ENCODE measurements around the gene MAPK8IP3.
"Not testable (repeated sequence)": the region's sequence is repeated elsewhere in the genome, so short reads cannot be mapped to it uniquely, and the experiment has no call there.

Gene MAPK8IP3

GRCh38 chr16:1790261-1790610, 84.2 kb downstream of the MAPK8IP3 start:
- no peak for DNase-seq

GRCh38 chr16:1790611-1791255, 84.7 kb downstream of the MAPK8IP3 start:
- no peak for DNase-seq

GRCh38 chr16:1791256-1791942, 85.4 kb downstream of the MAPK8IP3 start:
- DNase-seq = no peak

GRCh38 chr16:1791943-1792812, 86.2 kb downstream of the MAPK8IP3 start:
- no peak for DNase-seq

DNA sequence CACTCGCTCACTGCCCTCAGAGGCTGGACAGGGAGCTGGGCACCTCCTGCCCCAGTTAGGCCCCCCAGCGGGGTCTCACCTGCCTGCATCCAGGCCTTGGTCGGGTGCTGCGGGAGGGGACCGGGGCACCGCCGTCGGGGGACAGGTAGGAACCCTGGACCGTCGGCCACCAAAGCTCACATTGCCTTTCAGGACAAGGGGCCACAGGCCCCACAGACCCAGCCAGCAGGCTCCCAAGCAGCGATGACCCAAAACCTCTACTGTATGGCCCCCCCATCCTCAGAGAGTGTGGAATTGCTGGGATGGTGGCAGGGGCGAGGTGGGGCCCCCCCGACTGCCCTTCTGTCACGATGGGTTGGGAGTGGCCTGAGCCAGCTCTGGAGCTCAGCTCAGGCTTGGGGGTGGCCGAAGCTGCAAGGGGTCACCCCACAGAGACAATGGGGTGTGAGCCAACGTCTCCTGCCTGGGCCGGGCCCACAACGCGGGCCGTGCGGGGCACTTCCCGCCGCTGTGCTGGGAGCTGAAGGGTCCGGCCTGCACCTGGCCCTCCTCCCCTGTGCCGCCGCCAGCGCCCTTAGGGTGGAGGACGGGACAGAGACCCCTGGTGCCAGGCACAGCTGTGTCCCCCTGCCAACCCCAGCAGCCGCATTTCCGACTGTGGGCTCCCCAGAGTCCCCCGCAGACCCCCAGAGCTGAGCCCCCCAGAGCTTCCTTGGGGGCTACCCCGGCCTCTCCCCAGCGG, 87.0 kb downstream of the MAPK8IP3 start:
- DNase-seq = no peak

- no peak for DNase-seq
These were observed 87.7 kb downstream of the MAPK8IP3 start, which contains the start of gene IGFALS for GRCh38 chr16:1793578-1794220. IGFALS (minus strand) TSS chr16:1793705; CDS start chr16:1793652, 53 bp downstream.

DNA sequence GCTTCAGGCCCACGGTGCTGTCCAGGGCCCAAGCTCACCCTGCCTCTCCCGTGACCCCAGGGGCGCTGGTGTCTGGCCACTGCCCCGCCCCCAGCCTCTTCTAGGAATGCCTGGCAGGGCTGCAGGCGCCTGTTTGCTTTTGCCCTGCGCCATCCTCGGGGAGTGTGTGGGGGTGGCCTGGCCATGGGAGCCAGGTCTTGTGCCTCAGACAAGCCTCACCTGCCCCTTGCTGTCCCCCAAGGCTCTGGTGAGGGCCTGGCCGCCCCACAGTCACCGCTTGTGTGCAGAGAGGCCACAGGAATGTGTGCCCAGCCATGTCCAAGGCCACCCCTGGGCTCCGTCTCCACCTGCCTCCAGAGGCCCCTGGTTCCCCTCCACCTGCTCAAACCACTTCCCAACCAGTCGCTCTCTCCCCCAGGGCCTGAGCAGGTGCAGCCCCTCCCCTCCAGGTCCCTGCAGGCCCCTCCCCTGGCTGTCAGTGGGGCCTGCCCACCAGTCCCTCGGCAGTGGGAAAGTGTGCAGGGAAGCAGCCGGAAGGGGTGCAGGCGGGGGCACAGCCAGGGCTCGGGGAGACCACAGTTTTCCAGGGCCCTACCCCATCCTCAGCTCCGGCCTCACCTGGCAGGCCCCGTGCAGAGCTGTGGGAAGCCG, 88.4 kb downstream of the MAPK8IP3 start:
- DNase-seq = no peak

DNA sequence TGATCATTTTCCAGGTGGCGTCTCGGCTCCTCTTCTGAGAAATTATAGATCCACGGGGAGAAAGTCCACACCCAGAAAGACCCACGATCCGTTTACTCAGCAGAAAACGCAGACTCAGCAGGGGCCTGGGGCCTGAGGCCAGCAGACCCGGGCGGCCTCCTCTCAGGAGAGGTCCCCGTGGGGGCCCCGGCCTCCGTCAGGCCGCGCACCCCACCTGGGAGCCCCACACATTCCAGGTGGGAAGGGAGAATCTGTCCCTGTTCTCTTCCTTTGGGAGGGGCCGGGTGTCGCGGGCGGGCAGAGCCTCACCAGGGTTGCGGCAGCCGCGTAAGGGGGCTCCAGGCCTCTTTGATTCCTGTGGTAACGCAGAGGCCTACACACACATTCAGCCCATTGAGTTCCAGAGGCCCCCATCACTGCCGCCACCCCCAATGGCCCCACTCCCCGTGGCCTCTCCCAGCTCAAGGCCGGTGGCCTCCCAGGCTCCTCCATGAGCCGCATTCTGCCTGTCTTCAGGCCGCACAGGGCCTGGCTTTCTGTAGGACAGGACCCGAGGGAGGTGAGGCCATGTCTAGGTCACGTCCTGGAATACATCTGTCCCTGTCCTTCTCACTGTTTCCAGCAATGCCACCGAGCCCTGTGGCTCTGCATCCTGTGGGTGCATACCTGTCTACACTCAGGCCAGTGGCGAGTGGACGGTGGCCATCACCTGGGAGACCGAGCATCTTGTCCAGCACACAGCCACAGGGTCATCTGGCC, 89.1 kb downstream of the MAPK8IP3 start:
- DNase-seq = no peak

- not testable (repeated sequence) for DNase-seq
These were observed 93.3 kb downstream of the MAPK8IP3 start for GRCh38 chr16:1799263-1799662.

- DNase-seq = no peak
These were observed 94.7 kb downstream of the MAPK8IP3 start for GRCh38 chr16:1800701-1801100.

- no peak for DNase-seq
These were observed 101.6 kb downstream of the MAPK8IP3 start for GRCh38 chr16:1807626-1808025.

GRCh38 chr16:1808691-1809090, 102.7 kb downstream of the MAPK8IP3 start:
- DNase-seq = no peak

- DNase-seq = no peak
These were observed 103.3 kb downstream of the MAPK8IP3 start for GRCh38 chr16:1809281-1809801.

DNA sequence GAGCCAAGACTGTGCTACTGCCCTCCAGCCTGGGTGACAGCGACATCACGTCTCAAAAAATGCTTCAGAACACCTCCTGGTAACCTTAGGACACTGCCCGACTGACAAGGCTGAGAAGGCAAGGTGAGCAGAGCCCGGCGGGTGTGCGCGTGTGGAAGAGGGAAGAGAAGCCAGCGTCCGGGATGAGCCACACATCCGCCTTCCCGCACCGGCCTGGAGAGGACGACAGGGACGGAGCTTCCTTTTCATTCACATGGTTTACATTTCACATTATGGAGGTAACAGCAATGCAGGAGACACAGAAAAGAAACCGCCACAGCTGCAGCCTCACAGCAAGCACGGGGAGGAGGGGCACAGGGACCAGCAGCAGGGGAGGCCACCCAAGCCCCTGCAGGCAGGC, 104.1 kb downstream of the MAPK8IP3 start:
- no peak for DNase-seq

DNA sequence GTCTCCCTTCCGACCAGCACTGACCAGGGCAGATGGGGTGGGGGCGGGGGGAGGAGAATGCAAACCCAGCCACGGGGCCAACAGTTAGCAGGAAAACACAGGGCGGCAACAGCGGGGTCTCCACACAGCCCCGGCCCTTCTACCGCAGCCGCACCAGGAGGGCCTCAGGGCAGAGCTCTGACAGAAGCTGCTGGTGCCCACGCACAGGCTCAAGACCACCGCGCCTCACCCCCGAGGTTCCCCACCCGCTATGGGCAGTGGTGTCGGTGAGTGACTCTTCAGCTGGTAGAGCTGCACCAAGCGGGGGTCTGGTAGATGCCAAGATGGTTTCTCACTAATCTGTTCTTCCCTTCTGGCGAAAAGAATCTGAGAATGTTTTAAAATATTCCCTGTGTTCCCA, 104.5 kb downstream of the MAPK8IP3 start:
- DNase-seq = no peak

DNA sequence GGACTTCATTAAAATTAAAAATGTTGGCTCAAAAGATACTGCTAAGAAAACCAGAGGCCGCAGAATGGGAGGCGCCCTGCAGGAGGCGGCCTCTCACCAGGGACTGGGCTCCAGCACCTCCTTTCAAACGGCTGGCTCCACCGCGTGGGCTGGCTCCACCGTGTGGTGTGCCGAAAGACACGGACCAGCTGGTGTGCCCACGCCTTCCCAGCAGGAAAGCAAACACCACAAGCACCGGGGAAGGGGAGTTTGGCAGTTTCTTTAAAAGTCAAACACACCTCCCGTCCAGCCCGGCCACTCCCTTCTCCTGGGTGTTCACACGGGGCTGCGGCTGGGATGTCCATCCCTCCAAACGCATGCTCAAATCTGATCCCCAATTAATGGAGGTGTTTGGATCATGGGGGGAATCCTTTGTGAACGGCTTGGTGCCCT, 106.8 kb downstream of the MAPK8IP3 start:
- peak; percentile 68 for DNase-seq

DNA sequence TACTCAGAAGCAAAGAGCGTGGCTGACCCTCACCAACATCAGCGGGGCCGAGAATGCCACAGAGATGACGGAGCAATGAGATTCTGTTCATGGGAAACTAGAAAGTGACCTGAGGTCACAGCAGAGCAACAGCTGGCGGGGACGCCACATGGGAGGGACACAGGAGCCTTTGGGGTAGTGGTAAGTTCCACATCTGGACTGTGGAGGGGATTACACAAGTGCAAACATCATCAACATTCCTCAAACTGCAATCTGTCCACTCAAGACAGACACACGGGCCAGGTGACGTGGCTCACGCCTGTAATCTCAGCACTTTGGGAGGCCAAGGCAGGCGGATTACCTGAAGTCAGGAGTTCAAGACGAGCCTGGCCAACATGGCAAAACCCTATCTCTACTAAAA, 109.5 kb downstream of the MAPK8IP3 start:
- no peak for DNase-seq

DNA sequence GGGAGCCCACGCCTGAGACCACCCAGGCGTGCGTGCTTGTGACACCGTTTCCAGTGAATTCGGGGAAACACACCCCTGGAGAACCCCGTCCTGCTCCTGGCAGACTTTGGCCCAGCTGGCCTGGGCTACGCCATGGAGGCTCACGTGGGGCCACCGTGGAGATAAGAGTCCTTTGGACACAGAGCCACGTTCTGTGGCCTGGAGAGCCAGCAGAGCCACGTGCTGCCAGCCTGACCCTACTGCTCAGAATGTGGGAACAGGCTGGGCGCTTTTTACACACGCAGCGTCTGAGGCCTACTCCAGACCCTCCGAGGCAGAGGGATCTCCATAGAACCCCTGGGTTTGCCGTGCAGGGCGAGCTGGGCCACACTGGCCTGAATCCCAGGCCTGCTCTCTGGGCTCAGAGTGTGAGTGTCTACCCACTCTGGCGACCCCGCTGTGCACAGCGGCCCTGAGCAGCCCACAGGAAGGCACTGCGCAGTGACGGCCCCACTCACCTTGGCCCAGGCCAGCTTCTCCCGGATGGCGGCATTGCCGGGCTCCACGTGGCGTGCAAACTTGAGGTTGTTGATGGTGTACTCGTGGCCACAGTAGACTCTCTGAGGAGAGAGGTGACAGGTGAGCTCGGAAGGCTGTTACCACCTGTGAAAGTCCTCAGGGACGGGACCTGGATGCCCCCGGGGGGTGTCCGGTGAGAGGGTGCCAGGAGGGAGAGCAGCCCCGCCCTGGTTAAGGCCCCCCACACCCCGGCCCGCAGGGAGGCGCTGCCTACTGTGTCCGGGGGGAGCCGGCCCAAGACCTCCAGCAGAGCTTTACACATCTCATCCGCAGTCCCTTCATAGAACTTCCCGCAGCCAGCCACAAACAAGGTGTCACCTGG, 110.6 kb downstream of the MAPK8IP3 start:
- no peak for DNase-seq

DNA sequence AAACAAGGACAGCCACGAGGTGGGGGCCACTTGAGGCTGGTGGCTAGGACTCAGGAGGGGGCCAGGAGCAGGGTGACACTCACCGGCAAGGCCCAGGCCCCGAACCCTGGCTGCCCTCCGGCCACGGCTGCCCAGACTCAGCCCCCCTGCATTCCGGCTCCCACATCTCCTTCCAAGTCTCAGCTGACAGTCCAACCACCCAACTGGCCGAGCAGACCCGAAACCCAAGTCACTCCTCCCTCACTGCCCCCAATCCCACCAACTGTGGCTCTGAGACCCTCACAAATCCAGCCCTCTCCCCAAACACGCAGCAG, 111.2 kb downstream of the MAPK8IP3 start:
- no peak for DNase-seq

DNA sequence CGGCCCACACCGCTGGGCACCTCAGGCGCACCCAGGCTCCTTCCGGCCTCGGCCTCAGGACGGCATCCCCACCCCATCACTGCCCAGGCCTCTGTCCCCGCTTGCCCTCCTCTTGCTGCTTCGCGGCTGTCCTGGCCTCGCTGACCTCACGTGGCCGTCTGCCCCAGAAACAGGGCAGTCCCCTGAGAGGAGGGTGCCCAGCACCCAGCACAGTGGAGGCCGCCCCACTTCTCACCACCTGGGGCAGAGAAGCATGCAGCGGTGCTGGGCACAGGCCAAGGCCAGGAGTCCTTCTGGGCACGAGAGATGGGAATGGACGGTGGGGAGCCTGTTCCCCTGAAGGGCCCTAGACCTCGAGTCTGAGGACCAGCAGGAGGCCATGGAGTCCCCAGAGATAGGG, 111.7 kb downstream of the MAPK8IP3 start:
- DNase-seq = no peak
